Endometrium (tissue), 2 donors: ENCODE results near the gene AFG3L2.
"Not testable (repeated sequence)": the region's sequence is repeated elsewhere in the genome, so short reads cannot be mapped to it uniquely, and the experiment has no call there.

ENCODE experiments used
- FAIRE-seq: peaks from 2 replicates; lab custom pipeline; 2012; peaks lifted over from hg19 to GRCh38; lab: Jason Lieb, UNC
- donor health status: control.
- donor health status: control.

The AFG3L2 gene

GRCh38 chr18:12397254-12397653 is 20.2 kb upstream of the AFG3L2 start:
- no peak for FAIRE-seq

DNA sequence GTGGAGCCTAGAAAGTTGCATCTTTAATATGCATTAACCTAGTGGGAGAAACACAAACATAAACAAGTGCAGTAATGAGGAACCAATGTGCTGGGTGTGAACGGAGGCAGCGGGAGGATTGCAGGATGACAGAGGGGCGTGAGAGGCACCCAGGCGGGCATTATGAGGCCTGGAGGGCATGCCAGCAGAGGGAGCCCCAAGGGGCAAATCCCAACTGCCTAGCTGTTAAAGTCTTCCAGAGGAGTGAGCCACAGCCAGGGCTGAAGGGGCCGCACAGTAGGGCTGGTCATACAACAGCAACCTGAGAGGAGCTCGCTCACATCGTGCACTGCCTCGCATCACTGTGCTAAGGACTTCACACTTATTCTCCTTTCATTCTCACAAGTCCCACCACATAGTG is 17.4 kb upstream of the AFG3L2 start:
- no peak for FAIRE-seq

GRCh38 chr18:12393998-12394397 is 17.0 kb upstream of the AFG3L2 start:
- FAIRE-seq = no peak

DNA sequence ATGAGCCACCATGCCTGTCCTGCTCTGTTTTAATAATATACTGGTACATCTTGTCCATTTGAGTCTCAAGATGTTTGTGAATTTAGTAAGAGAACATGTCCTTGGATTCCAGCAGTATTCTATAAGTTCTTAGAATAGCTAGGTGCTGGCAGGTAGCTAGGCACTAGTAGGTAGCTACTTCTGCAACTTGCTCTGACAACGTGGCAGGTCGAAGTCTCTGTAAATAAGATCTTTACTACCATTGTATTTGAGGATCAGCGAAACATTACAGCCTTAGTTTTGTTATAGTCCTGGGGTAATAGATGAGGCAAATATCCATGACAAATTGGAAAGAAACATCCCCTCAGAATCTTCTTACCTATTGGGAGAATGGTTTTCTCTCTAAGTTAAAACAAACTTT is 16.5 kb upstream of the AFG3L2 start:
- FAIRE-seq = no peak

DNA sequence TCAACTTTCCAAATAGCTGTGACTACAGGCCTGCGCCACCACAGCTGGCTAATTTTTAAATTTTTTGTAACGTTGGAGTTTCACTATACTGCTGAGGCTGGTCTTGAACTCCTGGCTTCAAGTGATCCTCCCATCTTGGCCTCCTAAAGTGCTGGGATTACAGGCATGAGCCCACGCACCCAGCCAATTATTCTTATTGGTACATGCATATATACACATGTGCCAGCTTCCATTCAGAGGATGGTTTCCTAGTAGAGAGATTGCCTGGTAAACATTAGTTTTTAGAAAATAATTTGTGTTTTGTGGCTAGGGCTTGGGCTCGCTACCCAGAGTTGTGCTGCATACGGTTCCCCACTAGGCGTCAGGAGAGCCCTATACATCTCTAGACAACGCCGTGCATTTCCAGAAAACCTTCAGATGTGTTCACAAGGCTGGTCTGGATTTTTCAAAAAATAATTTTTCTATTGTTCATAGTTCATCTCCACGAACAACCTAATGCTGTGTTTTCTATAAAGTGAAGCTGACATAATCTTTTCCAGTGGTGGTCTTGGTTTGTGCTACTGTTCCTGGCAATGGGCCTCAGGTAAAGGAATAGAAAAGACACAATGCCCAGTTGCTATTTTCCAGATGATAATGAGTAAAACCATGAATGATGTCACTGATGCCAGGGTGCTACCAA is 14.6 kb upstream of the AFG3L2 start:
- FAIRE-seq = peak; percentile 18

DNA sequence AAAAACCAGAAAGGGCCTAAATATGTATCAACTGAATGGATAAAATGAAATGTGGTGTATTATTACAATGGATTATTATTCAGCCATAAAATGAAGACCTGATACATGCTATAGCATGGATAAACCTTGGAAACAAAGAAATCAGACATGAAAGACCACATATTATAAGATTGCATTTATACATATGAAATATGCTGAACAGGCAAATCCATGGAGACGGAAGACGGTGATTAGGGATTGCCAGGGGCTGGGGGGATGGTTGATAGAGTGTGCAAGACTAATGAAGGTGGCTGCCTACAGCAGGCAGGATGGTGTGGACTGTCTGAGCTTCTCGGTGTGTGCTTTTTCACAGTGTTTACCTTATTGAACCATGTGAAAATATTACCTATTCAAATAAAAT is 11.4 kb upstream of the AFG3L2 start:
- no peak for FAIRE-seq

- no peak for FAIRE-seq
These were observed 7.2 kb upstream of the AFG3L2 start for GRCh38 chr18:12384261-12384660.

GRCh38 chr18:12383759-12384158 is 6.7 kb upstream of the AFG3L2 start:
- FAIRE-seq = not testable (repeated sequence)

- not testable (repeated sequence) for FAIRE-seq
These were observed 5.3 kb upstream of the AFG3L2 start for GRCh38 chr18:12382221-12382814.

GRCh38 chr18:12378198-12378558 is 1.2 kb upstream of the AFG3L2 start:
- not testable (repeated sequence) for FAIRE-seq

- no peak for FAIRE-seq
These were observed 650 bp upstream of the AFG3L2 start for GRCh38 chr18:12377556-12378197.

GRCh38 chr18:12376034-12376753 is 833 bp downstream of the AFG3L2 start:
- no peak for FAIRE-seq

DNA sequence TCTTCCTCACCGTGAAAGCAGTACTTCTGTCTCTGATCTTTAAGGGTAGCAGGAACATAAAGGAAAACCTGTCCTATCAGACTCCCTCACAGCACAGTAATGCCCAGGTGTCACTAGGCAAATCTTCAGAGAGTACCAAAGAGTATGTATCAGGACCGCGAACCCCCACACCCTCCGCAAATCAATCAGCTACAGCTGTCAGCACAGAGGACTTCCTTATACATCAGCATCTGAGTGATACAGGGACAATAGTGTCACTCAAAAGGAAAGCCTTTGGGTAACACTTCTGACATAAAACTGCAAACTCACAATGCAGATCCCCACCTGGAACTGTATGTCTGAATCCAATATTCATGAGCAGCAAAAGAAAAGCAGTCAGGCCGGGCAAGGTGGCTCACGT is 2.6 kb downstream of the AFG3L2 start:
- FAIRE-seq = no peak

GRCh38 chr18:12373771-12374116 is 3.3 kb downstream of the AFG3L2 start:
- no peak for FAIRE-seq

GRCh38 chr18:12373116-12373770 is 3.8 kb downstream of the AFG3L2 start:
- FAIRE-seq = no peak

DNA sequence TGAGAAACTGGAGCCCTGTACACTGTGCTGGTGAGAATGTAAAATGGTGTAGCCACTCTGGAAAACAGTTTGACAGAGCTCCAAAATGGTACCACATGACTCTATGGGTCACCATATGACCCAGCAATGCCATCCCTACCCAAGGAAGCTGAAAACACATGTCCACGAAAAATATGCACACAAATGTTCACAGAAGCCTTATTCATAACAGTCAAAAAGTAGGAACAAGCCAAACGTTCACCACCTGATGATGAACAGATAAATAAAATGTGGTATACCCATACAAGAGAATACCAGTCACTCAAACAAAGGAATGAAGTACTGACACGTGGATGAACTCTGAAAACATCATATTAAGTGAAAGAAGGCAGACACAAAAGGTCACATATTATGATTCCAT is 4.6 kb downstream of the AFG3L2 start:
- no peak for FAIRE-seq

- FAIRE-seq = no peak
These were observed 5.4 kb downstream of the AFG3L2 start for GRCh38 chr18:12371590-12371989.

- no peak for FAIRE-seq
These were observed 7.8 kb downstream of the AFG3L2 start for GRCh38 chr18:12369211-12369610.

DNA sequence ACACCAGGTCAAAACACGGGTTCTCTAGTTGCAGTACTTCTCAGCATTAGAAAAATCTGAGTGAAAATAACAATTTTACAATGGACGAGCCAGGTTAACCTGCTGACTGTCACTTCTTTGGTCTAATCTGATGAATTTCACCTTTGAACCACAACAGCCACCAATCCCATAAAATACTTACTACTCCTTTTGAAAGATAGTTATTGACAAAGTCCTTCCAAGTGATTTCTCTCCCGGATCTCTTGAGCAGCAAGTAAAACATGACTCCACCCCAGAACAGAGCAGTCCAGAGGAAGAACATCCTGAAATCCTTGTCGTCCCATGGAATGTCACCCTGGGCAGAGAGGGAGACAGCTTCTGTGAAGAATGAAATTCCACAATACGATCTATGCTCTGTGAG is 10.2 kb downstream of the AFG3L2 start:
- no peak for FAIRE-seq

GRCh38 chr18:12366379-12366778 is 10.6 kb downstream of the AFG3L2 start:
- FAIRE-seq = no peak

DNA sequence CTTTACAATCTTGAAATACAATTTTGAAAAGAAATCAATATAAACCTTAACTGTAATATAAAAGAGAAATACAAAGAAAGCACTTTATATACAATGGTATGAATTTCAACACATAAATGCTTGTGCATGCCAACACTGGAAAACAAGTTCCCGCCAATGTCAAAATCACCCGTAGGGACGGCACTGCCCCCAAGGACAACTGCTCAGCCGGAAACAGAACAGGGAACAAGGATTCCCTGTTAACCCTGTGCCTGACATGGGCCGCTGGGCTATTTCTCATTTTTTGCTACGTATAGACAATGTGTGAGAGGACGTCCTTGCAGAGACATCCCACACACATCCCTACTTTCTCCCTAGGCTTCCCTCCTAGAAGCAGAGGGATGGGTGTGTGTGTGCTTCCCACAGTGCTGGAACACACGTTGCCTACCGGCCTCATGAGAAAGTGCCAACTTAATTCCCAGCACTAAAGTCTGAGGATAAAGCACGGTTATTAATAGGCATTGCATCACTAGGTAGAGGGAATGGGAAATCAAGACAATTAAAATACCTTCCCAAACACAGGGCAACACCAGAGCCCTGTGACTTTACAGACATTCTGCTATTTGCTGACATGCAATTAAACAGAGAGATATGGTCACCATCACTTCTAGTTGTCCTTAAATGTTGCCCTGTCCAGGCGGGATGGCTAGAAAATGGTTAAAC is 14.4 kb downstream of the AFG3L2 start:
- no peak for FAIRE-seq

- FAIRE-seq = no peak
These were observed 15.2 kb downstream of the AFG3L2 start for GRCh38 chr18:12361770-12362378.
